ENCODE measurements around the gene REEP5. TPM values are rescaled to one million over a fixed set of nuclear protein-coding genes. Genes with fewer than 3 reads are reported as not detected.

The REEP5 gene
- total and polyA plus RNA-seq, 2 of the 13 experiments (the other 11 are each of a cell fraction or from before 2014, with no cell fraction given) = 49.4 to 239 TPM

DNA sequence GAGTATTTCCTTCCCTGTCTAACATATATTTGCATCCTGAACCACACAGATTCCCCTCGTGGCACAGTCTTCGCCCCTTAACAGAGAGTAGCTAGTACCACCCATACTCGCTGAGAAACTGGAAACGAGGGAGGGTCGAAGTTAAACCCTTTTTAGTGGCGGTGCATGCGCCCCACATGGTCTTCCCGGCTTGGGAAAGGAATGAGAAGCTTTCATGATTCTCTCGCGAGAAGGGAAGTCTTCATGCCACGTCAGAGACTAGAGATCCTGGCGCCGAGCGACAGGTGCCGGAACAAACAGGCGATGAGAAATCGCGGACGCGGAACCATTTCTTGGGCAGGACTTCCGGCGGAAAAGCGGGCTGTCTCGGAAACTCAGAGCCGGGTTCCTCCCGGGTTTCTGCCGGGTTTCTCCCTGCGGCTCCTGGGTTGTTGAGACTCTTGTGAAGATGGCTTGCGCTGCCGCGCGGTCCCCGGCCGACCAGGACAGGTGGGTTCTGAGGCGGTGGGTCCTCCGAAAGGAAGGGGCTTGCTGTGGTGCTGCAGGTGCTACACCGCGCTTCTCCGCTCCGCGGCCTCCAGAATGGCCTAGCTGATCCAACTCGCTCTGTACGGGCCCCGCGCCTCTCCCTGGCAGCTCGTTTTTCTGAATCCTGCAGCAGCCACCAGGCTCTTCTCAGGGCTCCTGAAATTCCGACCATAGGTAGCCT, 60.9 kb downstream of the REEP5 start, which contains the start of gene SRP19 (continued):
- TF ChIP-seq SIN3A (IDR thresholded peaks at IDR 0.05; ENCODE audit: borderline replicate concordance, low read depth, low read length) (no peak), TP53 (CRISPR knock-in tag; conservative IDR thresholded peaks at IDR 0.05) (no peak), ZNF329 (CRISPR knock-in tag; IDR thresholded peaks at IDR 0.05; ENCODE audit: low read depth) (0 out of 2 replicates have a peak, but pooled peaks have one; percentile 77), IRX3 (CRISPR knock-in tag; IDR thresholded peaks at IDR 0.05; ENCODE audit: borderline replicate concordance, low read depth) (peak; percentile 90; the same call in 1 of the 2 replicates), THYN1 (CRISPR knock-in tag; IDR thresholded peaks at IDR 0.05; ENCODE audit: borderline replicate concordance, low read depth) (no peak), ZNF138 (CRISPR knock-in tag; IDR thresholded peaks at IDR 0.05; ENCODE audit: low read depth) (peak; percentile 49; the same call in 1 of the 2 replicates), HCFC1 (IDR thresholded peaks at IDR 0.05; ENCODE audit: low read depth, low read length) (peak; percentile 55), SMARCE1 (IDR thresholded peaks at IDR 0.05; ENCODE audit: borderline replicate concordance) (no peak), ZNF160 (CRISPR knock-in tag; IDR thresholded peaks at IDR 0.05) (0 out of 2 replicates have a peak, but pooled peaks have one; percentile 47), NFE2L1 (CRISPR knock-in tag; IDR thresholded peaks at IDR 0.05; ENCODE audit: borderline replicate concordance) (no peak; the same call in 1 of the 2 replicates), ZNF607 (CRISPR knock-in tag; IDR thresholded peaks at IDR 0.05; ENCODE audit: borderline replicate concordance) (peak; percentile 96)
- TF ChIP-seq, protein P1, sequence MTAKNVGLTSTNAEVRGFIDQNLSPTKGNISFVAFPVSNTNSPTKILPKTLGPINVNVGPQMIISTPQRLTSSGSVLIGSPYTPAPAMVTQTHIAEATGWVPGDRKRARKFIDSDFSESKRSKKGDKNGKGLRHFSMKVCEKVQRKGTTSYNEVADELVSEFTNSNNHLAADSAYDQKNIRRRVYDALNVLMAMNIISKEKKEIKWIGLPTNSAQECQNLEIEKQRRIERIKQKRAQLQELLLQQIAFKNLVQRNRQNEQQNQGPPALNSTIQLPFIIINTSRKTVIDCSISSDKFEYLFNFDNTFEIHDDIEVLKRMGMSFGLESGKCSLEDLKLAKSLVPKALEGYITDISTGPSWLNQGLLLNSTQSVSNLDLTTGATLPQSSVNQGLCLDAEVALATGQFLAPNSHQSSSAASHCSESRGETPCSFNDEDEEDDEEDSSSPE (CRISPR knock-in tag; IDR thresholded peaks at IDR 0.05) = peak; percentile 94
- TF ChIP-seq, protein P2, sequence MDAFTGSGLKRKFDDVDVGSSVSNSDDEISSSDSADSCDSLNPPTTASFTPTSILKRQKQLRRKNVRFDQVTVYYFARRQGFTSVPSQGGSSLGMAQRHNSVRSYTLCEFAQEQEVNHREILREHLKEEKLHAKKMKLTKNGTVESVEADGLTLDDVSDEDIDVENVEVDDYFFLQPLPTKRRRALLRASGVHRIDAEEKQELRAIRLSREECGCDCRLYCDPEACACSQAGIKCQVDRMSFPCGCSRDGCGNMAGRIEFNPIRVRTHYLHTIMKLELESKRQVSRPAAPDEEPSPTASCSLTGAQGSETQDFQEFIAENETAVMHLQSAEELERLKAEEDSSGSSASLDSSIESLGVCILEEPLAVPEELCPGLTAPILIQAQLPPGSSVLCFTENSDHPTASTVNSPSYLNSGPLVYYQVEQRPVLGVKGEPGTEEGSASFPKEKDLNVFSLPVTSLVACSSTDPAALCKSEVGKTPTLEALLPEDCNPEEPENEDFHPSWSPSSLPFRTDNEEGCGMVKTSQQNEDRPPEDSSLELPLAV (CRISPR knock-in tag; conservative IDR thresholded peaks at IDR 0.05; ENCODE audit: low read depth) = no peak
- TF ChIP-seq, protein P3, sequence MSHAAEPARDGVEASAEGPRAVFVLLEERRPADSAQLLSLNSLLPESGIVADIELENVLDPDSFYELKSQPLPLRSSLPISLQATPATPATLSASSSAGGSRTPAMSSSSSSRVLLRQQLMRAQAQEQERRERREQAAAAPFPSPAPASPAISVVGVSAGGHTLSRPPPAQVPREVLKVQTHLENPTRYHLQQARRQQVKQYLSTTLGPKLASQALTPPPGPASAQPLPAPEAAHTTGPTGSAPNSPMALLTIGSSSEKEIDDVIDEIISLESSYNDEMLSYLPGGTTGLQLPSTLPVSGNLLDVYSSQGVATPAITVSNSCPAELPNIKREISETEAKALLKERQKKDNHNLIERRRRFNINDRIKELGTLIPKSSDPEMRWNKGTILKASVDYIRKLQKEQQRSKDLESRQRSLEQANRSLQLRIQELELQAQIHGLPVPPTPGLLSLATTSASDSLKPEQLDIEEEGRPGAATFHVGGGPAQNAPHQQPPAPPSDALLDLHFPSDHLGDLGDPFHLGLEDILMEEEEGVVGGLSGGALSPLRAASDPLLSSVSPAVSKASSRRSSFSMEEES (CRISPR knock-in tag; IDR thresholded peaks at IDR 0.05) = peak; percentile 90
- TF ChIP-seq, protein P4, sequence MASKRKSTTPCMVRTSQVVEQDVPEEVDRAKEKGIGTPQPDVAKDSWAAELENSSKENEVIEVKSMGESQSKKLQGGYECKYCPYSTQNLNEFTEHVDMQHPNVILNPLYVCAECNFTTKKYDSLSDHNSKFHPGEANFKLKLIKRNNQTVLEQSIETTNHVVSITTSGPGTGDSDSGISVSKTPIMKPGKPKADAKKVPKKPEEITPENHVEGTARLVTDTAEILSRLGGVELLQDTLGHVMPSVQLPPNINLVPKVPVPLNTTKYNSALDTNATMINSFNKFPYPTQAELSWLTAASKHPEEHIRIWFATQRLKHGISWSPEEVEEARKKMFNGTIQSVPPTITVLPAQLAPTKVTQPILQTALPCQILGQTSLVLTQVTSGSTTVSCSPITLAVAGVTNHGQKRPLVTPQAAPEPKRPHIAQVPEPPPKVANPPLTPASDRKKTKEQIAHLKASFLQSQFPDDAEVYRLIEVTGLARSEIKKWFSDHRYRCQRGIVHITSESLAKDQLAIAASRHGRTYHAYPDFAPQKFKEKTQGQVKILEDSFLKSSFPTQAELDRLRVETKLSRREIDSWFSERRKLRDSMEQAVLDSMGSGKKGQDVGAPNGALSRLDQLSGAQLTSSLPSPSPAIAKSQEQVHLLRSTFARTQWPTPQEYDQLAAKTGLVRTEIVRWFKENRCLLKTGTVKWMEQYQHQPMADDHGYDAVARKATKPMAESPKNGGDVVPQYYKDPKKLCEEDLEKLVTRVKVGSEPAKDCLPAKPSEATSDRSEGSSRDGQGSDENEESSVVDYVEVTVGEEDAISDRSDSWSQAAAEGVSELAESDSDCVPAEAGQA (IDR thresholded peaks at IDR 0.05; ENCODE audit: low read depth) = no peak
- TF ChIP-seq, protein P4 (CRISPR knock-in tag; IDR thresholded peaks at IDR 0.05; ENCODE audit: borderline replicate concordance) = peak; percentile 89; the same call in 1 of the 2 replicates
- TF ChIP-seq, protein P5, sequence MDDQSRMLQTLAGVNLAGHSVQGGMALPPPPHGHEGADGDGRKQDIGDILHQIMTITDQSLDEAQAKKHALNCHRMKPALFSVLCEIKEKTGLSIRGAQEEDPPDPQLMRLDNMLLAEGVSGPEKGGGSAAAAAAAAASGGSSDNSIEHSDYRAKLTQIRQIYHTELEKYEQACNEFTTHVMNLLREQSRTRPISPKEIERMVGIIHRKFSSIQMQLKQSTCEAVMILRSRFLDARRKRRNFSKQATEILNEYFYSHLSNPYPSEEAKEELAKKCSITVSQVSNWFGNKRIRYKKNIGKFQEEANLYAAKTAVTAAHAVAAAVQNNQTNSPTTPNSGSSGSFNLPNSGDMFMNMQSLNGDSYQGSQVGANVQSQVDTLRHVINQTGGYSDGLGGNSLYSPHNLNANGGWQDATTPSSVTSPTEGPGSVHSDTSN (CRISPR knock-in tag; IDR thresholded peaks at IDR 0.05; ENCODE audit: borderline replicate concordance) = peak; percentile 95
